Measurements from ENCODE around the gene GLIPR2.
A peak's percentile ranks its signal among the peaks of the same experiment; 100 is the strongest.
"Not testable (repeated sequence)": the region's sequence is repeated elsewhere in the genome, so short reads cannot be mapped to it uniquely, and the experiment has no call there.

GLIPR2 gene

DNA sequence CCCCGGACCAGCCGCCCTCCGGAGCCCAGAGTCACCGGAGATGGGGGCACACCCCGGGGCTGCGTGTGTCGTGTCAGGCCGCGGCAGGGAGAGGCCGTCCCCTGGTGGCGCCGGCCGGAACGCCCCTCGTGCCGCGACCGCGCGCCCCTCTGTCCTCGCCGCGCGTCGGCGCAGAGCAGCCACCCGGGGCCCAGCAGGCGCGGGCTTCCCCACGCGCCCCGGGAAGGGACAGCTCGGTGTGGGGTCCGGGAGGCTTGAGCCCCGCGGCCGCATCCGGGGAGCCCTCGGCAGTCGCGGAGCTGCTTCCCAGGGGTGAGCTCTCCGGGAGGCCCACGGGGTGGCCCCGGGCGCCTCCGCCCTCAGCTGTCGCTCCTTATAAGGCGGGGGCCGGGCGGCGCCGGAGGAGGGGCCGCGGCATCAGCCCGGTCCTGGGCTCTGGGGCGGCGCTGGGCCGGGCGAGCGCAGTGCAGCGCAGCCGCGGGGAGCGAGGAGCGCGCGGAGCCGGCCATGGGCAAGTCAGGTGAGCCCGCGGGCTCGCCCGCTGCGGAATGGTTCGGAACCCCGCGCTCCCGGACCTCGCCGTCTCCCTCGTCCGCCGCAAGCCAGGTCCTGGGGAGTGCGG is at the start of gene GLIPR2:
GLIPR2 (plus strand) TSS at position 462 of the 622 bp plus-strand sequence; CDS start at position 508, 46 bp downstream.
- peak; percentile 79 to 85 for DNase-seq

DNA sequence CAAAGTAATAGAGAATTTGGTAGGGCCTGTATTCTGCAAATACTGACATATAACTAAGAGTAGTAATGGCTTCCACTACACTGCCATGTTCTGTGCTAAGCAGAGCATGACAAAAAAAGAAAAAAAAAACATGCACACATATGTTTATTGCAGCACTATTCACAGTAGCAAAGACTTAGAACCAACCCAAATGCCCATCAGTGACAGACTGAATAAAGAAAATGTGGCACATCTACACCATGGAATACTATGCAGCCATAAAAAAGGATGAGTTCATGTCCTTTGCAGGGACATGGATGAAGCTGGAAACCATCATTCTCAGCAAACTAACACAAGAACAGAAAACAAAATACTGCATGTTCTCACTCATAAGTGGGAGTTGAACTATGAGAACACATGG is 49.5 kb upstream of the GLIPR2 start:
- not testable (repeated sequence) for DNase-seq

More for the DNA sequence above, at the start of gene GLIPR2:
- TF ChIP-seq POLR2A (IDR thresholded peaks at IDR 0.05; ENCODE audit: low read length) = peak; percentile 53
- no peak for TF ChIP-seq GATA1 (IDR thresholded peaks at IDR 0.05; ENCODE audit: low read depth, low read length)

DNA sequence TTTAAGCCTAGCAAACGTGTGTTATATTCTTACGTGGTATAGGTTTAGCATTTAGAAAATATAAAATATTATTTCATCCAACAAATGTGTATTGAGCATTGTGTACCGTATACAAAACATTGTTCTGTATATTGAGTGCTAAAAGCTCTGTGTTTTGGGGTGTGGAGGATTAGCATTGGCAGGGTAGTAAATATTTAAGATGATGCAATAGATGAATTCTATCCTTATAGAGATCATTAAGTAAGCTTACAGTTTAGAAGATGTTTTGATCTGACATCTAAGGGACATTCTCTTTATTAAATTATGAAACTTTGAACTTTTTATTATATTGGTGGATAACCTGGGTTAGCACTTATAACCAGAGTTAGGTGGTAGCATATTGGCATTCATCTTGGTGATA is 48.5 kb upstream of the GLIPR2 start:
- no peak for DNase-seq
- TF ChIP-seq GATA1 (IDR thresholded peaks at IDR 0.05; ENCODE audit: low read depth, low read length) (no peak), POLR2A (IDR thresholded peaks at IDR 0.05; ENCODE audit: low read length) (no peak)

- DNase-seq = no peak
- TF ChIP-seq POLR2A (IDR thresholded peaks at IDR 0.05; ENCODE audit: low read length) = no peak
- TF ChIP-seq GATA1 (IDR thresholded peaks at IDR 0.05; ENCODE audit: low read depth, low read length) = no peak
Measured at GRCh38 chr9:36091026-36091953, 45.2 kb upstream of the GLIPR2 start.

DNA sequence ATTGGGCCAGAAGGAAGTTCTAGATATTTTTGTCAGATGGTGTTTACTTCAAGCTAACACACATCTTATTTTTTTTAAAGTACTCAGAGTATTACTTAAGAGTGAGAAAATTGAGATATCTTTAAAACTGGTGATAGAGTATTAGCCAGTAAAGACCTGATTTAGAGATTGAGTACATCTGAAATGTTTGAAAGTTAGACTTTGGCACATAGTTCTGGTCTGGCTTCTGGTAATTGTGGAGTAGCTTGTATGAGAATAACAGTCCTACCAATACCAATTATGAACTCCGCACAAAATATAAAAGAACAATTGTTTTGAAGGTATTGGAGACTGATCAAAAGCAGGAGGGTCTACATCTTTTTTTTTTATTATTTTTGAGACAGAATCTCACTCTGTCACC is 44.5 kb upstream of the GLIPR2 start:
- no peak for TF ChIP-seq GATA1 (IDR thresholded peaks at IDR 0.05; ENCODE audit: low read depth, low read length)
- TF ChIP-seq POLR2A (IDR thresholded peaks at IDR 0.05; ENCODE audit: low read length) = no peak
- no peak for DNase-seq

DNA sequence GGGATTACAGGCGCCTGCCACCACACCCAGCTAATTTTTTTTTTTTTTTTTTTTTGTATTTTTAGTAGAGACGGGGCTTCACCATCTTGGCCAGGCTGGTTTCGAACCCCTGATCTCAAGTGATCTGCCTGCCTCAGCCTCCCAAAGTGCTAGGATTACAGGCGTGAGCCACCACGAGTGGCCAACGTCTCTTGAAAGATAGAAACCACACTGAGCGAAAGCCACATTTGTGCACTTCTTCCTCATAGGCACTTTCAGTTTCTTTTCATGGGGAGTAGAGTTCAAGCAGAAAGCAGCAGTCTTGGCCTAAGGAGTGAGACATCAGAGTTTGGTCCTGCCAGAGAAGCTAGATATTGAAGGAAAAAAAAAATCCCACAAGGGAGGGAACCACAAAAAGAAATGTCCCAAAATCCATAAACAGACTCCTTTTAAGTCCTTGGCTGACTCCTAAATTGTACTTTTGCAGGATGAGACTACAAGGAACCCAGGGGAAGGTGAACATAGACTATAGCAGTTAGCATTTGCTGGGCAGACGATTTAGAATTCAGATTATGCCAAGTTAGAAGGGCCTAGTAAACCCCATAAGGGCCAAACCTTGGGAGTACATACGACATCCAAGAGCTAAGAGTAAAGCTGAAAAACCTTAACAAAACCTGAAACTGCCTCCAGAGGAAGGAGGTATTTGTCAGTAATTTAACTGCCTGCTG is 43.9 kb upstream of the GLIPR2 start:
- no peak for TF ChIP-seq POLR2A (IDR thresholded peaks at IDR 0.05; ENCODE audit: low read length)
- TF ChIP-seq GATA1 (IDR thresholded peaks at IDR 0.05; ENCODE audit: low read depth, low read length) = no peak
- no peak for DNase-seq

DNA sequence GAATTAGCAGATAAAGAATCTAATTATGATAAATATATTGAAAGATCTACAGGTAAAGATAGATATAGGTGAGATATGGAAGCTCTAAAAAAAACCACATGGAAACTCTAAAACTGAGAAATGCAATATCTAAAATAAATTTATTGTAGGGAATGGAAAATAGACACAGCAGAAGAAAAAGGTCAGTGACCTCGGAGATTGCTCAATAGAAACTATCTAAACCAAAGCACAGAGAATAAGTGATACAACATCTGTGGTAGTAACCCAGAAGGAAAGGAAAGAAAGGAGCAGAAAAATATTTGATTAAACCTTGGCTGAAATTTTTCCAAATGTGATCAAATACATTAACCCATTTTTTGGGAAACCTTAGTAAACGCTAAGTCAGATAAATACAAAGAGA is 43.1 kb upstream of the GLIPR2 start:
- no peak for TF ChIP-seq GATA1 (IDR thresholded peaks at IDR 0.05; ENCODE audit: low read depth, low read length)
- TF ChIP-seq POLR2A (IDR thresholded peaks at IDR 0.05; ENCODE audit: low read length) = no peak
- no peak for DNase-seq

GRCh38 chr9:36099718-36100117 is 36.8 kb upstream of the GLIPR2 start:
- no peak for TF ChIP-seq GATA1 (IDR thresholded peaks at IDR 0.05; ENCODE audit: low read depth, low read length)
- TF ChIP-seq POLR2A (IDR thresholded peaks at IDR 0.05; ENCODE audit: low read length) = no peak
- DNase-seq = no peak

DNA sequence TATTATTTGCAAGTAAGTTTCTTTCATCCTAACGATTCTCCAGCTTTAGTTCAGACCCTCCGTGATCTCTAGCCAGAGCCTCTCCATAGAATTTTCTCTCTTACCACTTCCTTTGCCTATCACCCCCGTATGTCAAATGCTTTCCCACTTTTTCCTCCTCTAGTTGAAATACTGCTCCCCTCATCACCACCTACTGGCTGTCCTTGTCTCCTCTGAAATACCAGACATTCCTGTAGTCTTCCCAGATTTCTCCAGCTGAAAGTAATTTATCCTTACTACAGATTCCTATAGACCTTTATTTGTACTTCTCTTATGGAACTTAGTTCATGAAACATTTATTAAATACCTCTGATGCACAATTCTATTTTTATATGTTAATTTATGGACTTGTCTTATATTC is 36.0 kb upstream of the GLIPR2 start:
- DNase-seq = no peak

DNA sequence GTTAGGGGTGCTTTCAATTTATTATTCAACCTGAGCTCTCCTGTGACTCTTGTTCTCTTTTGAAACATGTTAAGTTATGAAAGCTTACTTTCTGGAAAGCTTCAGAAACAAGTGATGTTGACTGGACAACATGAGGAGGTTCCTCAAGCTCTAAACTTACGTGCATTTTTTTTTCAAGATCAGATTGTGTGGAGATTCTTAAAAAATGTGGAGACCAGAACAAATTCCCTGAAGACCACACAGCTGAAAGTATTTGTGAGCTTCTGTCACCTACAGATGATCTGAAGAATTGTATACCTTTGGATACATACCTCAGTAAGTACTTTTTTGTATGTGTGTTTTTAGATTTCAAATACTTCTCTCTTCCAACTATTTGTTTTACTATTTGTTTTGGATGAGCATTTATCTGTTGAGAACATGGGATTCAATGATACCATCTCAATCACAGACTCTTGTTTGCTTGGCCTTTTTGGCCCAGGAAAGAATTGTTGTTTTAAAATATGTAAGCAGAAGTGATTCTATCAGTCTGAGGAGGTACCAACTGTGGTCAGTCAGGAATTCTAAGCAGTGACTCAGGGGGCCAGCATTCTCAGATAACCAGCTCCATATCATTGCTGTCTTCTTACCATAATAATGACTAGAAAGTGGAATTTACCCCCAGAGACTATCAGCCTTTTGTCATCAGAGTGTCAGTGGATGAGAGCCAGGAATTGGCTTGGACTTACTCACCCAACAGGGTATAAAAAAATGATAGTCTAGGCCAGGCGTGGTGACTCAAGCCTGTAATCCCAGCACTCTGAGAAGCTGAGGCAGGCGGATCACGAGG is 34.4 kb upstream of the GLIPR2 start:
- TF ChIP-seq GATA1 (IDR thresholded peaks at IDR 0.05; ENCODE audit: low read depth, low read length) = no peak
- no peak for TF ChIP-seq POLR2A (IDR thresholded peaks at IDR 0.05; ENCODE audit: low read length)
- peak in 1 of 2 experiments; percentile 8 for DNase-seq

More for the DNA sequence above, 36.0 kb upstream of the GLIPR2 start:
- TF ChIP-seq GATA1 (IDR thresholded peaks at IDR 0.05; ENCODE audit: low read depth, low read length) (no peak), POLR2A (IDR thresholded peaks at IDR 0.05; ENCODE audit: low read length) (no peak)

- TF ChIP-seq POLR2A (IDR thresholded peaks at IDR 0.05; ENCODE audit: low read length) (no peak), GATA1 (IDR thresholded peaks at IDR 0.05; ENCODE audit: low read depth, low read length) (no peak)
- DNase-seq = peak; percentile 79 to 86
Measured at GRCh38 chr9:36102742-36103495, 33.6 kb upstream of the GLIPR2 start.

GRCh38 chr9:36109071-36109470 is 27.5 kb upstream of the GLIPR2 start:
- no peak for DNase-seq
- TF ChIP-seq POLR2A (IDR thresholded peaks at IDR 0.05; ENCODE audit: low read length) (no peak), GATA1 (IDR thresholded peaks at IDR 0.05; ENCODE audit: low read depth, low read length) (no peak)

DNA sequence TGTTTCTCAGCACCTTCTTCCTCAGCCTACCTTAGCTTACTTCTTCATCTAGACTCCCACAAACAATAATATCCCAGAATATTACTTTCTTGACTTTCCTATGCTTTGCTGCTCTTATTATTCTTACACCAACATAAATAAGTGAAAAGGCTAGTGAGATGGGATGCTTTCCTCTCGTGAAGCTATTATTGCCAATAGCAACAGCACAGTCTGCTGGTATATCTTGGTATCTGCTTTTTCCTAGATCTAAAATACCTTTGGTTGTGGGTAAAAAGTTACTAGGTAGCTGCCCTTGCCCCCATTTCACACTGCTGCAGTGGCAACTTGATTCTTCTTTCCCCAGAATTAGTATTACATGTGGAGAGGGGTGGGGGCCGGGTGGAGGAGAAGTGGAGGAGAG is 26.1 kb upstream of the GLIPR2 start:
- DNase-seq = no peak
- TF ChIP-seq GATA1 (IDR thresholded peaks at IDR 0.05; ENCODE audit: low read depth, low read length) (no peak), POLR2A (IDR thresholded peaks at IDR 0.05; ENCODE audit: low read length) (no peak)

Data from erythroblast (primary cell).